Mesenchymal stem cell (in vitro differentiated cells and primary cell): ENCODE data around the gene KCTD1.

ENCODE experiments used
- DNase-seq: peaks from one replicate; pipeline ENCODE4 v3.0.0-alpha.2; 2013
- H2AFZ ChIP-seq: one replicate; pipeline ENCODE4 v1.6.1; 2013; ENCODE audit warnings: low read depth, mild to moderate bottlenecking, control low read depth, inconsistent platforms, low read length, moderate library complexity
- H2AK5ac ChIP-seq: 2 replicates; pipeline ENCODE4 v1.6.1; 2013; ENCODE audit warnings: low read length, moderate library complexity, mild to moderate bottlenecking, inconsistent platforms; ENCODE audit not compliant: severe bottlenecking
- H2BK120ac ChIP-seq: one replicate; pipeline ENCODE4 v1.6.1; 2013; ENCODE audit warnings: low read depth, mild to moderate bottlenecking, inconsistent platforms, low read length, moderate library complexity
- H2BK12ac ChIP-seq, 2 experiments: one replicate each; pipeline ENCODE4 v1.6.1; 2013; ENCODE audit warnings: inconsistent platforms in 2 of 2, low read length in 2 of 2, mild to moderate bottlenecking in 2 of 2, moderate library complexity in 2 of 2, control low read depth in 1 of 2
- H2BK15ac ChIP-seq: one replicate; pipeline ENCODE4 v1.6.1; 2013; ENCODE audit warnings: mild to moderate bottlenecking, low read depth, inconsistent platforms; ENCODE audit not compliant: poor library complexity, severe bottlenecking
- H2BK5ac ChIP-seq: 2 replicates; pipeline ENCODE4 v1.6.1; 2013; ENCODE audit warnings: low read depth, mild to moderate bottlenecking, low read length, control low read depth, inconsistent platforms; ENCODE audit not compliant: poor library complexity, severe bottlenecking
- H3K14ac ChIP-seq, 2 experiments: one replicate each; pipeline ENCODE4 v1.6.1; 2013; ENCODE audit warnings: inconsistent platforms in 2 of 2, low read length in 2 of 2, control low read depth in 1 of 2, mild to moderate bottlenecking in 1 of 2, moderate library complexity in 1 of 2
- H3K18ac ChIP-seq, 2 experiments: one replicate each; pipeline ENCODE4 v1.6.1; 2013; ENCODE audit warnings: inconsistent platforms in 2 of 2, low read length in 2 of 2, control low read depth in 1 of 2, low read depth in 1 of 2, mild to moderate bottlenecking in 1 of 2
- H3K23ac ChIP-seq, 2 experiments: one replicate each; pipeline ENCODE4 v1.6.1; 2013; ENCODE audit warnings: inconsistent platforms in 2 of 2, low read length in 2 of 2, mild to moderate bottlenecking in 2 of 2, moderate library complexity in 2 of 2, control low read depth in 1 of 2
- H3K27ac ChIP-seq: 2 replicates; pipeline ENCODE4 v1.5.1; 2013; ENCODE audit warnings: mild to moderate bottlenecking, moderate library complexity, low read length, control low read depth, inconsistent platforms; ENCODE audit not compliant: poor library complexity, severe bottlenecking
- H3K27me3 ChIP-seq, 2 experiments: 2 replicates each; pipeline versions ENCODE4 v1.6.1 to v1.7.0; 2013; ENCODE audit warnings: low read length in 2 of 2, mild to moderate bottlenecking in 2 of 2, moderate library complexity in 2 of 2, control low read depth in 1 of 2, inconsistent platforms in 1 of 2; ENCODE audit not compliant: control insufficient read depth in 1 of 2, insufficient read depth in 1 of 2
- H3K36me3 ChIP-seq, 2 experiments: 2 replicates each; pipeline versions ENCODE4 v1.6.1 to v1.7.0; 2013; ENCODE audit warnings: low read length in 2 of 2, control low read depth in 1 of 2, inconsistent platforms in 1 of 2, low read depth in 1 of 2, mild to moderate bottlenecking in 1 of 2; ENCODE audit not compliant: insufficient read depth in 2 of 2, control insufficient read depth in 1 of 2
- H3K4ac ChIP-seq, 2 experiments: one replicate each; pipeline ENCODE4 v1.6.1; 2013; ENCODE audit warnings: inconsistent platforms in 2 of 2, low read length in 2 of 2, mild to moderate bottlenecking in 2 of 2, moderate library complexity in 2 of 2, control low read depth in 1 of 2, low read depth in 1 of 2
- H3K4me1 ChIP-seq: 2 replicates; pipeline ENCODE4 v1.6.1; 2013; ENCODE audit warnings: low read depth, low read length, control low read depth; ENCODE audit not compliant: control insufficient read depth, insufficient read depth
- H3K4me2 ChIP-seq: 2 replicates; pipeline ENCODE4 v1.6.1; 2013; ENCODE audit warnings: low read length, mild to moderate bottlenecking, inconsistent platforms; ENCODE audit not compliant: poor library complexity, severe bottlenecking
- H3K4me3 ChIP-seq, 2 experiments: 2 replicates each; pipeline versions ENCODE4 v1.5.1 to v1.7.0; 2013; ENCODE audit warnings: low read length in 2 of 2, mild to moderate bottlenecking in 2 of 2, control low read depth in 1 of 2, low read depth in 1 of 2; ENCODE audit not compliant: insufficient read depth in 1 of 2
- H3K79me1 ChIP-seq: replicated peaks from 2 replicates; pipeline ENCODE4 v1.6.1; 2013; ENCODE audit warnings: mild to moderate bottlenecking, control low read depth, low read length, inconsistent platforms; ENCODE audit not compliant: poor library complexity, severe bottlenecking
- H3K9ac ChIP-seq: 2 replicates; pipeline ENCODE4 v1.7.0; 2013; ENCODE audit warnings: mild to moderate bottlenecking, low read length, moderate library complexity
- H3K9me3 ChIP-seq: 2 replicates; pipeline ENCODE4 v1.7.0; 2013; ENCODE audit warnings: mild to moderate bottlenecking, low read length; ENCODE audit not compliant: control insufficient read depth
- H4K8ac ChIP-seq: one replicate; pipeline ENCODE4 v1.6.1; 2013; ENCODE audit warnings: inconsistent platforms, mild to moderate bottlenecking, low read length, moderate library complexity
- H4K91ac ChIP-seq: one replicate; pipeline ENCODE4 v1.6.1; 2013; ENCODE audit warnings: mild to moderate bottlenecking, low read length, inconsistent platforms
- whole genome bisulfite sequencing: methylation state at CpG from one replicate; pipeline ENCODE4 v1.1.7; 2013; ENCODE audit warnings: mixed read lengths; 5-methylcytosine and 5-hydroxymethylcytosine counted together

Gene KCTD1

DNA sequence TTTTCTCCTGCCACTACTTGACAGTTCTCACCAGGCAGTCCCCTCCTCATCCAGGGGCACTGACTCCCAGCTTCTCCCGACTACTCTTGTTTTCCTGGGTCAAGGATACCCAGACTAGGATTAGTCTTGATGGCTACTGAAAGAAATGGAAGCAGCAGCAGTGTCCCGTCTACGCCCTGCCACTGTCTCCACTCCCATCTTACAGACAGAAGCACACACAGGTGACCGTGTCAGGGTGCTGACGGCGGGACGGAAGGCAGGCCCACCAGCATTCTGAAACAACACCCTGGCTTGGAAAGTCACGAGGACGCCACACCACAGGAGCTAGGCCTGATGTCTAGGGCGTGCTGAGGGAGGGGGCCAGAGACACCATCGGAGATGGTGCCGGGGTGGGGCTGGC, 82.9 kb downstream of the KCTD1 start:
- H3K4me3 ChIP-seq: no peak overlapping the region
- no peak overlapping the region for H3K23ac ChIP-seq
- H3K9me3 ChIP-seq: no peaks in the 10 kb centered on the region
- H3K27ac ChIP-seq: no peak overlapping the region
- no peak for DNase-seq
- no peak overlapping the region for H3K18ac ChIP-seq
- H4K91ac ChIP-seq: no peak overlapping the region
- H2AK5ac ChIP-seq: no peak overlapping the region
- H4K8ac ChIP-seq: no peak overlapping the region
- H3K4me1 ChIP-seq: peaks cover 5% of the 10 kb centered on the region
- H3K79me1 ChIP-seq: peaks cover 16% of the 10 kb centered on the region
- no peak overlapping the region for H2BK120ac ChIP-seq
- H3K36me3 ChIP-seq: peaks cover 0 to 15% of the 10 kb centered on the region in 2 experiments
- no peak overlapping the region for H2BK15ac ChIP-seq
- H3K4ac ChIP-seq: no peak overlapping the region
- 96% methylated on average over 12 of the region's 12 CpGs for WGBS
- no peak overlapping the region for H3K4me2 ChIP-seq
- no peak overlapping the region for H2BK5ac ChIP-seq
- H2AFZ ChIP-seq: no peak overlapping the region
- no peak overlapping the region for H2BK12ac ChIP-seq
- no peaks in the 10 kb centered on the region for H3K27me3 ChIP-seq
- no peak overlapping the region for H3K14ac ChIP-seq
- no peak overlapping the region for H3K9ac ChIP-seq

DNA sequence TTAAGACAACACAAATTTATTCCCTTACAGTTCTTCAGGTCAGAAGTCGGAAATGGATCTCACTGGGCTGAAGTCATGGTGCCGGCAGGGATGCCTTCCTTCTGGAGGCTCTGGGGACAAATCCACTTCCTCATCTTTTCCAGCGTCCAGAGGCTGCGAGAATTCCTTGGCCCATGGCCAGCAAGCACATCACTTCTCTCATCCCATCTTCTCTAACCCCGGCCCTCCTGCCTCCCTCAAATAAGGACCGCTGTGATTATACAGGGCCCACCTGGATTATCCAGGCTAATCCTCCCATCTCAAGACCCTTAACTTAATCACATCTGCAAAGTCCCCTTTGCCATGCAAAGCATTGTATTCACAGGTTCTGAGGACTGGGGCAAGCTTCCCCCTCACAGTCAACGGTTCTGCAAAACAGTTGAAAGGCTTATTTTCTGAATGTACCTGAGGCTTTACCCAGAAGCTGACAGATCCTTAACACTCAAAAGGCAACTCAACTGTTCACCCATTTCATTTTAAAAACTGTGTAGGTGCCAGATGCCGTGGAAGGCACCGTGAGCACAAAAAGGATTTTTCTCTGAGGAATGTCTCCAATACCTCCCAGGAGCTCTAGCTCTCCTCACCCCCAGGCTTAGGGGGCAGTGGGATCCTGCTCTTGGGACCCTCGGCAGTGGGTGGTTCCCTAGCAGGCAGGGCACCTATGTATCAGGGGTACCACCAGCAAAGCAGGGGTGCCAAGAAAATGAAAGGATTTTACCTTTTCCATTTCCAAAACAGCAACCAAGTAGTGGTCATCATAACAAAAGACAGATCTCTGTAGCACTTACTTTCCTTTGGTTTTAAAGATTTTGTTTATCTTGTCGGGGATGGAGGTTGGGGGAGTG, 84.0 kb downstream of the KCTD1 start:
- no peak overlapping the region for H4K8ac ChIP-seq
- no peak overlapping the region for H3K9ac ChIP-seq
- 90% methylated on average over 11 of the region's 11 CpGs for WGBS
- H3K27ac ChIP-seq: no peak overlapping the region
- H2BK5ac ChIP-seq: no peak overlapping the region
- H3K4me3 ChIP-seq: no peak overlapping the region
- DNase-seq: no peak
- H3K79me1 ChIP-seq: peaks cover 16% of the 10 kb centered on the region
- H3K14ac ChIP-seq: no peak overlapping the region
- no peak overlapping the region for H3K23ac ChIP-seq
- H2AK5ac ChIP-seq: no peak overlapping the region
- H2BK12ac ChIP-seq: no peak overlapping the region
- H4K91ac ChIP-seq: no peak overlapping the region
- H2AFZ ChIP-seq: no peak overlapping the region
- H3K18ac ChIP-seq: no peak overlapping the region
- H3K27me3 ChIP-seq: no peaks in the 10 kb centered on the region
- H3K9me3 ChIP-seq: no peaks in the 10 kb centered on the region
- H2BK15ac ChIP-seq: no peak overlapping the region
- H3K4ac ChIP-seq: no peak overlapping the region
- no peak overlapping the region for H2BK120ac ChIP-seq
- peaks cover 4% of the 10 kb centered on the region for H3K4me1 ChIP-seq
- peaks cover 2 to 20% of the 10 kb centered on the region in 2 experiments for H3K36me3 ChIP-seq
- no peak overlapping the region for H3K4me2 ChIP-seq

- Histone ChIP-seq H2BK12ac (no peak overlapping the region), H3K36me3 (peaks cover 3 to 27% of the 10 kb centered on the region in 2 experiments), H3K4me2 (no peak overlapping the region), H3K79me1 (peaks cover 19% of the 10 kb centered on the region), H3K9ac (no peak overlapping the region), H2BK15ac (no peak overlapping the region), H2BK5ac (no peak overlapping the region), H3K14ac (no peak overlapping the region), H4K8ac (no peak overlapping the region), H3K27ac (no peak overlapping the region), H3K4ac (no peak overlapping the region), H3K9me3 (no peaks in the 10 kb centered on the region), H4K91ac (no peak overlapping the region), H3K4me1 (peaks cover 9% of the 10 kb centered on the region), H3K23ac (no peak overlapping the region), H3K4me3 (no peak overlapping the region), H3K18ac (no peak overlapping the region), H2AK5ac (peak overlapping the region; percentile 16), H2AFZ (no peak overlapping the region), H3K27me3 (no peaks in the 10 kb centered on the region), H2BK120ac (no peak overlapping the region)
- DNase-seq: no peak
- WGBS: 97% methylated on average over 4 of the region's 4 CpGs
Measured at GRCh38 chr18:26462355-26462754, 86.0 kb downstream of the KCTD1 start.

- Histone ChIP-seq H3K79me1 (peaks cover 20% of the 10 kb centered on the region), H3K9ac (no peak overlapping the region), H3K14ac (no peak overlapping the region), H3K36me3 (peaks cover 3 to 27% of the 10 kb centered on the region in 2 experiments), H2BK12ac (peak overlapping the region in 1 of 2 experiments; percentile 21), H3K4me2 (no peak overlapping the region), H4K91ac (no peak overlapping the region), H3K27me3 (no peaks in the 10 kb centered on the region), H3K4ac (no peak overlapping the region), H2AK5ac (no peak overlapping the region), H3K27ac (no peak overlapping the region), H3K18ac (no peak overlapping the region), H2BK5ac (no peak overlapping the region), H2BK120ac (no peak overlapping the region), H3K9me3 (no peaks in the 10 kb centered on the region), H3K23ac (no peak overlapping the region), H3K4me3 (no peak overlapping the region), H2AFZ (no peak overlapping the region), H2BK15ac (no peak overlapping the region), H3K4me1 (peaks cover 9% of the 10 kb centered on the region), H4K8ac (no peak overlapping the region)
- DNase-seq: no peak
- 100% methylated on average over 2 of the region's 3 CpGs for WGBS
Measured at GRCh38 chr18:26461405-26461804, 86.9 kb downstream of the KCTD1 start.
